ENCODE measurements around the gene MAT2A.
A peak's percentile ranks its signal among the peaks of the same experiment; 100 is the strongest.
"Not testable (repeated sequence)": the region's sequence is repeated elsewhere in the genome, so short reads cannot be mapped to it uniquely, and the experiment has no call there.

Gene MAT2A

DNA sequence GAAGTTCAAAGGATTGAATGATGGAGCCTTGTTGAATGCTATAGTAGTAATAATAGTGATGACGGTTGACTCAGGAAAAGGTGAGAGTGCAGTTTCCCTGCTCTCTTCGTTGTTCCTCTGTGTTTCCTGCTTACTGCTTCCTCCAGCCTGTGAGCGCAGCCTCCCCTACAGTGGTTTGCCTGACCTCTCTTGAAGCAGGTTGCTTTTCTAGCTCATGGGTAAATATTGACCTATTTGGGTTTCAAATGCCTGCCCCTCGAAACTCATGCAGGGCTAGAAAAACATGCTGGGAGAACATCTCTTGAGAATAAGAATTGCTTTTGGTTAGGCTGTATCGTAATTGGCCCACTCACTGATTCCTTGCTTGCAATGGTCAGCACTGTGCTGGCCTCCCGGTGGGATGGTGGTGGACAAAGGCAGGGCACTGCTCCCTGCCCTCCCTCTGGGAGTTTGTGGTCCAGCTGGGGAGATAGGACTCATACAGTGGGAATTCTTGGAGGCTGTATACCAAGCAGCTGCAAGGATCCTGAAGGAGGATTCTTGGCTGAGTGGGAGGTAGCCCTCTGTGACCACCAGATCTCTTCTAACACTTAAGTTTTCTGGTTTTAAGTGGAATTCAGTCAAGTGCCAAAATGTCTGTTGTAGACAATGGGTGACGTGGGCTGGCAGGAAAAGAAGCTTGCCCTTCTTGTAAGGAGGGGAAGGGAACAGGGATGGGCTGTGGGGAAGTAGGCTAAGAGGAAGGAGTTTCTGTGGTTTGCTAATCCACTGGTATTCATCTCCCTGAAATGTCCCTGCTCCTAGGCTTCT lies 51.2 kb downstream of the MAT2A start:
- no peak overlapping the region for H3K4me3 Mint-ChIP-seq
- H3K27ac Mint-ChIP-seq = peak overlapping the region; percentile 66
- H3K4me1 Mint-ChIP-seq (ENCODE audit: low read depth) = peaks cover 37% of the 10 kb centered on the region
- no peaks in the 10 kb centered on the region for H3K9me3 Mint-ChIP-seq (ENCODE audit: low read depth)
- H3K36me3 Mint-ChIP-seq = no peaks in the 10 kb centered on the region
- H3K27me3 Mint-ChIP-seq = no peaks in the 10 kb centered on the region

DNA sequence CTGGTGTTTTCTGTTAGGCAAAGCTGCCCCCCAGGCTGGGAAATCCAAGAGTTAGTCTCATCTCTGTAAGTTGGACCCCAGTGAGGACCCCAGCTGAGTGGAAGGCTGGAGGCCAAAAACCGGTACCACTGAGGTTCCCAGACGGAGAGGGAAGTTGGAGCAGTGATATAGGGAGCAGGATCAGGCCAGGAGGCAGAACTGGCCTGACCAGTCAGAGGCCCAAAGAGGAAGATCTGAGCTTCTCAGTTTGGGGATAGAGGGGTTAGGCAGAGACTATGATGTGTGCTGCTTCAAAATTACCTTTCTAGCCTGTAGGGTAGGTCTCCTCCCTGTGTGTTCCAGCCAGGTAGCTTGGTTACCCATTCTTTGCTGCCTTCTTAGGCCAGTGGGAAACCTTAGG lies 52.0 kb downstream of the MAT2A start:
- Mint-ChIP-seq H3K36me3 (no peaks in the 10 kb centered on the region), H3K27me3 (no peaks in the 10 kb centered on the region), H3K4me1 (ENCODE audit: low read depth) (peaks cover 36% of the 10 kb centered on the region), H3K9me3 (ENCODE audit: low read depth) (no peaks in the 10 kb centered on the region), H3K4me3 (no peak overlapping the region), H3K27ac (no peak overlapping the region)

DNA sequence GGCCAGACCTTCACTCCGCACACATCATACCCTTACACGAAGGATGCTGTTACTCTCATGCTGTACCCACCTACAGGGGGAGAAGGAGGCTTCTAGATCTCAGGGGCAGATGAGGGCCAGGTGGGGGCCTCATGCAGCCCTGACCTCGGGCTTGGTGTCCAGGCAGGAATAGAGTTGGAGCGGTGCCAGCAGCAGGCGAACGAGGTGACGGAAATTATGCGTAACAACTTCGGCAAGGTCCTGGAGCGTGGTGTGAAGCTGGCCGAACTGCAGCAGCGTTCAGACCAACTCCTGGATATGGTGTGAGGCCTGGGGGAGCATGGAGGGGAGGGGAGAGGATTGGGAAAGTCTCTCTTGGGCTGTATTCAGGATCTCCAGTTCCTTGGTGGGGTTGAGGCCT lies 52.6 kb downstream of the MAT2A start:
- Mint-ChIP-seq H3K27me3 (no peaks in the 10 kb centered on the region), H3K27ac (peak overlapping the region; percentile 28), H3K9me3 (ENCODE audit: low read depth) (no peaks in the 10 kb centered on the region), H3K36me3 (no peaks in the 10 kb centered on the region), H3K4me1 (ENCODE audit: low read depth) (peaks cover 38% of the 10 kb centered on the region), H3K4me3 (no peak overlapping the region)

DNA sequence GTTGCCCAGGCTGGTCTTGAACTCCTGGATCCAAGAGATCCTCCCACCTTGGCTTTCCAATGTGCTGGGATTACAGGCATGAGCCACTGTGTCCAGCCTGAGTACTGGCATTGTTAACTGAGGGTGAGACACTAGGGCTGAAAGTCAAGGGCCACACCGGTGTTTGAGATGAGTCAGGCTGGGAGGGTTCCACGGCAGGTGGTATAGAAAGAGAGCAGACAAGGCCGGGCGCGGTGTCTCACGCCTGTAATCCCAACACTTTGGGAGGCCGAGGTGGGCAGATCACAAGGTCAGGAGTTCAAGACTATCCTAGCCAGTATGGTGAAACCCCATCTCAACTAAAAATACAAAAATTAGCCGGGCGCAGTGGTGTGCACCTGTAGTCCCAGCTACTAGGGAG lies 53.3 kb downstream of the MAT2A start:
- not testable (repeated sequence) for H3K36me3 Mint-ChIP-seq; H3K4me3 Mint-ChIP-seq; H3K27me3 Mint-ChIP-seq; H3K9me3 Mint-ChIP-seq (ENCODE audit: low read depth); H3K27ac Mint-ChIP-seq
- H3K4me1 Mint-ChIP-seq (ENCODE audit: low read depth) = peaks cover 44% of the 10 kb centered on the region

DNA sequence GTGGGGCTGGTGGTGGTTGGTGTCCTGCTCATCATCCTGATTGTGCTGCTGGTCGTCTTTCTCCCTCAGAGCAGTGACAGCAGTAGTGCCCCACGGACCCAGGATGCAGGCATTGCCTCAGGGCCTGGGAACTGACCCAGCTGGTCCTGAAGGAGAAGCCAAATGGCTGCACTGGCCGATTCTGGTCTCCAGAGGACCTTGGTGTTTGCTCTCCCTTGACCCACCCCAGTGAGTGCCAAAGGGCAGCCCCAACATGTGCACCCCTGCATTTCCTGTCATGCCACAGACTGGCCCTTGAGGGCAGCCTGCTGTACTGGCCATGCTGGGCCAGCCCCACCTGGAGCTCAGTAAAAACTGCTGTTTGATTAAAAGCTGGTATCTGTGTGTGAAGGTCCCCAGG lies 54.1 kb downstream of the MAT2A start:
- Mint-ChIP-seq H3K4me1 (ENCODE audit: low read depth) (peaks cover 41% of the 10 kb centered on the region), H3K9me3 (ENCODE audit: low read depth) (no peaks in the 10 kb centered on the region), H3K27me3 (no peaks in the 10 kb centered on the region), H3K27ac (no peak overlapping the region), H3K36me3 (no peaks in the 10 kb centered on the region), H3K4me3 (peak overlapping the region; percentile 3)

Measured in activated naive CD8-positive, alpha-beta T cell (primary cell).